GM18861 (cell line): ENCODE results near the gene TJP3.

ENCODE experiments used
- ATAC-seq: cut with Tn5 transposase; IDR thresholded peaks from one replicate; pipeline ENCODE4 v1.9.1; 2021; ENCODE audit not compliant: unreplicated experiment

The TJP3 gene

DNA sequence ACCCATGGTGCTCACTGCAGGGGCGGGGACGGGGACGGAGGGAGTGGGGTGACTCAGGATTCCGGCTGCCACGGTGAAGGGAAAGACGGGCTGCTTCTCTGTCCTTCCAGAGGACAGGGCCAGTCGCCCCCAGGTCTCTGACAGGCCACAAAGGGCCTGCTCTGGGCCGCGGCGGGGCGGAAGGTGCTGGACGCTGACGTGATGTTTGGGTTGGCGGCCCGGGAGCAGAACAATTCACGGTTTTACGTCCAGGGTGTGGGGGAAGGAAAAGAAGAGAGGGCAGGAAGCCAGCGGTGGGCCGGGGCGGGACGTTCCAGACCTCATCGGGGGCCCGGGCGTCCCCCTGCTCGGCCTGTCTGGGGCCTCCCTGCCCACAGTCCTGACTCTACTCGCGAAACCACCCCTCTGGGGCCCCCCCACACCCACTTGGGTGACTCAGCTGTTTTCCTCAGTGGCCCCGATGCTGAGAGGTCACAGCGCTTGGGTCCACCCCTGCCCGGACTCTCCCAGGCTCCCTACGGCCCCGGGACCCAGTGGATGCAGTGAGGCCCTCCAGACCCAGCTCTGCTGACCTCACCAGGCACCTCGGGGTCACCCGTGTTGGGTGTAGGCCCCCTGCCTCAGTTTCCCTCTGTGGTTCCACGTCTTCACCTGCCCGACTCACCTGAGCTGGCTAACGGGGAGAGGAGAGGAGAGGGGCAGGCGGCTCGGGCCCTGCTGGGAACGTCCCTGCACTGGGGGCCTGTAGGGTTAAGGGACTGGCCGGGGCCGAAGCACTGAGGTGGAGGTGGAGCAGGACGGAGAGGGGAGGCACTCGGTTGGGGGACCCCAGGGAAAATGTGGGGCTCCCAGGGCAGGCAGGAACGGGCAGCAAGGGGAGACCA, 37.1 kb upstream of the TJP3 start:
- ATAC-seq = no peak

- no peak for ATAC-seq
Observed at GRCh38 chr19:3671680-3672574, 36.3 kb upstream of the TJP3 start.

DNA sequence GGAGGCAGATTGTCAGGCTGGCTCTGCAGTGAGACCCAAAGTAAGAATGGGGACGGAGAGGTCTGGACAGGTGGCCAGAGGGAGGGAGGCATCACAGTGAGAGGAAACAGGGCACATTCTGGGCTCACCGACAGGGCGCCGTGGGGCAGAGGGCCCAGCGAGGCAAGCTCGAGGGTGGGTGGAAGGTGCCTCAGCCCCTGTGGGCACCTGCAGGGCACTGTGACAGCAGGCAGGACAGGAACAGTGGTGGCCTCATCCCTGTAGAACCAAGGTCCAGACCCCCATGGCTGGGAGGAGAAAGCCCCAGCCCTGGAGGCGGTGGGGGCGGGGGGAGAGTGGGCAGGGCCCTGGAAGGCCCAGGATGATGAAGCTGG, 35.6 kb upstream of the TJP3 start:
- ATAC-seq = no peak

DNA sequence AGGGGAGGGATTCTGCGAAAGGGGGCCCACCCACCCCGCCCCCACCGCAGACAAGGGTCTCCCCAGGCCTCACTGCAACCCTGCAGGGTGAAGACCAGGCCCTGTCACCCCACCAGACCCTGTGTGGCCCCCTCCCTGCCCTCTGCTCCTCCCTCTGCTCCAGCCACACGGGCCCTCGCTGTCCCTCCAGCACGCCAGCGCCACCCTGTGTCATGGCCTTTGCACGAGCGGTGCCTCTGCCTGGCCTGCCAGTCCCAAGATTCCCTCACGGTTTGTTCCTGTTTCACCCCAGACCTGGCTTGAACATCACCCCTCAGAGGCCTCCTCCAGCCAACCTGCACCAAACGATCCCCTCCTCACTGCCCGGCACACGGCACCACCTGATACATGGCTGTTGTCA, 35.2 kb upstream of the TJP3 start:
- ATAC-seq = no peak

DNA sequence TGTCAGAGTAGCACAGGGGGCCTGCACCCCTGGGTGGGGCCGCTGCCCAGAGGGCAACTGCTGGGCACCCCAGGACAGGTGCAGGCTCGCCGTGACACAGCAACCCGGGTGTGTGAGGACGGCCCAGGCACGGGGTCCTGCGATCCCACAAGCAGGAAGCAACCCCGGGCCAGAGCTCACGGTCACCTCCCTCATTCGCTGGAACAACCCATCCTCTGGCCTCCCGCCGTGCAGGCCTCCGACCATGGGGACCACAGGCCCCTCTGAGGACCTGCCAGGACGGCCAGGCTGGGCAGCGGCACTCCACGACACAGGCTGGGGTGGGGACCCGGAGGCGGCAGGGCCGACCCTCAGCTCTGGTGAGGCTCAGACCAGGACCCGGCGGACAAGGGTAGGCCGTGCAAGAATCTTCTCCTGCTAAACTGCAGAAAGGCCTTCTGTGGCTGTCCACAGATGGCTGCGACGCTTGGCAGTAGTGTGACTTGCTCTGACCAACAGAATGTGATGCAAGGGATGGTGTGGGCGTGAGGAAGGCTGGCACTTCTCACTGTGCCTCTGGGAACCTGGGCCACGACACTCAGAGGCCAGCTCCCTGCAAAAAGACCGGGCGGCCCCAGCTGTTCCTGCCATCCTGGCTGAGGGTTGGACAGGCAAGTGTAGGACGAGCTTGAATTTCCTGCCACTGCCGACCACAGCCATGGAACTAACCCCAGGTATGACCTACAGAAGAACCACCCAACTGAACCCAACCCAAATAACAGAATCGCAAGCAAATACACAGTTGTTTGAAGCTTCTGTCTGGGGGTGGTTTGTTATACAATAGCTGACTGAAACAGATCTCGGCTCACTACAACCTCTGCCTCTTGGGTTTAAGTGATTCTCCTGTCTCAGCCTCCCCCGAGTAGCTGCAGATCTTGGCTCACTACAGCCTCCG, 34.4 kb upstream of the TJP3 start:
- no peak for ATAC-seq

GRCh38 chr19:3674784-3675543, 33.2 kb upstream of the TJP3 start:
- no peak for ATAC-seq

GRCh38 chr19:3678188-3678587, 30.0 kb upstream of the TJP3 start:
- no peak for ATAC-seq

- no peak for ATAC-seq
Observed at GRCh38 chr19:3679138-3679537, 29.0 kb upstream of the TJP3 start.

DNA sequence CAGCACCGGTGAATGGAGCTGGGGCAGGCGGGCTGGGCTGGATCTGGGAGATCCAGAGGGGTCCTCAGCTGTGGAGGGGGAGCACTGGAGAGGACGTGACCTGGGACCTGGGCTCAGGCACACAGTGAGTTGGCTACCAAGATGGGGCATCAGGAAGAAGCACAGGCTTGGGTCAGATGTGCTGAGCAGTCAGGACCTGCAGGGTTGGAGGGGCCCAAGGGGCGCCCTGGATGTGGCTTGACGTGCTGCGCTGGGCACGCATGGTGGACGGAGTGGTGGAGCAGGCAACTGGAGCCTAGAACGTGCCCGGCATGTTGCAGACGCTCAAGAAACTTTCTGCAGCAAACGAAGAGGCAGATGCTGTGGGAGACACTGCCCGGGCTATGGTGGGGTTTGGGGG, 28.6 kb upstream of the TJP3 start:
- ATAC-seq = no peak

- no peak for ATAC-seq
Observed at GRCh38 chr19:3680939-3681338, 27.2 kb upstream of the TJP3 start.

DNA sequence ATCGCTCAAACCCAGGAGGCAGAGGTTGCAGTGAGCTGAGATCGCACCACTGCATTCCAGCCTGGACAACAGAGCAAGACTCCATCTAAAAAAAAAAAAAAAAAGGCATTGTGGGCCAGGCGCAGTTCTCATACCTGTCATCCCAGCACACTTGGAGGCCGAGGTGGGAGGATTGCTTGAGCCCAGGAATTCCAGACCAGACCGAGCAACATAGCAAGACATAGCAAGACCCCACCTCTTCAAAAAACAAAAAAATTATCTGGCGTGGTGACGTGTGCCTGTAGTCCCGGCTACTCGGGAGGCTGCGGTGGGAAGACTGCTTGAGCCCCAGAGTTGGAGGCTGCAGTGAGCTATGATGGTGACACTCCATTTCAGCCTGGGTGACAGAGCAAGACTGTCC, 25.9 kb upstream of the TJP3 start:
- ATAC-seq = no peak

- no peak for ATAC-seq
Observed at GRCh38 chr19:3682741-3683404, 25.3 kb upstream of the TJP3 start.

GRCh38 chr19:3683405-3684053, 24.7 kb upstream of the TJP3 start:
- ATAC-seq = no peak

DNA sequence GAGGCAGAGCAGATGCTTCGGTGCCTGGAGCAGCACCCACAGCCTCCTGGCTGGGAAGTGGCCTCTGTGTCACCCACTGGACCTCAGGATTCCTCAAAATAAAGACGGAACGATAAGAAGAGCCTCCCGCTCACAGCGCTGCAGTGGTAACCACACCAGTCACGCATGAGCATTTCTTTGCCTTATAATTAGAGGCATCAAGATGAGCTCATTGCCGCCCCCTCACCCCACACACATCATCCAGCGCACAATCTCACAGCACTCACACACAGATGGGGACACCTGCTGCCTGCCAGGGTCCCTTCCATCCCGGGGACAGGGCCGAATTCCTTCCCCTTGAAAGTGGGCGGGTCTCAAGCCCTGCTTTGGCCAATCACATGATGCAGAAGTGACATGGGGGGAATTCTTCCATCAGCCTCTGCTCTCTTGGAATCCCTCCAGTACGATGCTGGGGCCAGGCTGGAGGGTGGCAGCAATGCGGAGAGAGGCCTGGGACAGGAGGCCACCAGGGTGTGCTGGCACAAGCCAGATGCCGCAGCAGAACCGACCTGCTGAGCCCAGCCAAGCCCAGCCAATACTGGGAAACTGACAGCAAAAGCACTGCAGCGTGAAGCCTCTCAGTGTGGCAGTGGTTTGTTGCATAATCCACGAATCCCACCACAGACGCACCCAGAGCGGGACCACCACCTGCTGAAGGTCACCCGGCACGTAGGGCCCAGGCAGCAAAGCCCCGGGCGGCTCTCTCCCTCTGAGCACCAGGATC, 23.9 kb upstream of the TJP3 start:
- no peak for ATAC-seq

GRCh38 chr19:3684817-3685410, 23.3 kb upstream of the TJP3 start:
- no peak for ATAC-seq

- no peak for ATAC-seq
Observed at GRCh38 chr19:3687393-3687773, 20.8 kb upstream of the TJP3 start.

- ATAC-seq = no peak
Observed at GRCh38 chr19:3687774-3688706, 20.1 kb upstream of the TJP3 start.
